K562 (cell line): Measurements from ENCODE around the gene LRRC4B.

Experiments
- HMG20B ChIP-seq: fragments of 250-450 bp; sonication (Bioruptor Pico); IDR thresholded peaks from 2 replicates; pipeline ENCODE4 v1.5.0; 2021; ENCODE audit warnings: mild to moderate bottlenecking
- TAF1 ChIP-seq: IDR thresholded peaks from 2 replicates; pipeline ENCODE4 v1.6.1; 2011; ENCODE audit warnings: mild to moderate bottlenecking, low read length, moderate library complexity; ENCODE audit not compliant: insufficient read depth, control insufficient read depth, severe bottlenecking; ENCODE audit errors: extremely low read depth
- ZEB2 ChIP-seq: fragments of 450-650 bp; IDR thresholded peaks from 2 replicates; pipeline ENCODE4 v1.6.1; 2016
- TF ChIP-seq, protein P1 (sequence below): IDR thresholded peaks from 2 replicates; pipeline ENCODE4 v1.6.1; 2016; ENCODE audit warnings: missing genetic modification characterization, missing compliant biosample characterization
- TF ChIP-seq, protein P2 (sequence below): fragments of 200-400 bp; formaldehyde crosslinking; IDR thresholded peaks from 2 replicates; pipeline ENCODE4 v1.6.1; 2017; ENCODE audit warnings: mild to moderate bottlenecking, low read depth, low read length, moderate library complexity

DNA sequence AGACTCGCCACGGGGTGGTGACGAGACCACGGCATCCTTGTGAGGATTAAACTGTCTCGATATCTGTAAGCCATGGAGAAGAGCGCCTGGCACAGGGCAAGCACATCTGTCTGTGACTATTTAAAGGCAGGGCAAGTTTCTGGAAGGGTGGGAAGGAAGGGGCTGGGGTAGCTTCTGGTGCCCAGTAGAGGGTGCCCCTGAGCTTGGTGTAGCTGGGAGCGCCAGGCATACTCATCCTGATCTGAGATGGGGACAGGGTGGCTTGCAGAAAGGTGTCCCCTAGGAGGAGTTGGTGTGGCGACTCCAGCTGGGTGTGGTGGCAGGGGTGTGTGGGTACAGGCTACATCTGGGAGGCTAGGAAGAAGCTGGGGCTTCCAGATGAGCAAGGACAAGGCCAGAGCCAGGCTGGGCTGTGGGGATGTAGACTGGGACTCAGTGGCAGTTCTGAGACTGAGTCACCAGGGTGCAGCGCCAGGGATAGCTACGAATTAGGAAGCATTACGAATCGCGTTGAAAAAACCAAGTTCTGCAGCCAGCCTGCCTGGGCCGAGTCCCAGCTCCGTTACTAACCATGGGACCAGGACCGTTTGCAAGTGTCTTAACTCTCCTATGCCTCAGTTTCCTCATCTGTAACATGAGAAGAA is 31.5 kb downstream of the LRRC4B start:
- TF ChIP-seq, protein P1, sequence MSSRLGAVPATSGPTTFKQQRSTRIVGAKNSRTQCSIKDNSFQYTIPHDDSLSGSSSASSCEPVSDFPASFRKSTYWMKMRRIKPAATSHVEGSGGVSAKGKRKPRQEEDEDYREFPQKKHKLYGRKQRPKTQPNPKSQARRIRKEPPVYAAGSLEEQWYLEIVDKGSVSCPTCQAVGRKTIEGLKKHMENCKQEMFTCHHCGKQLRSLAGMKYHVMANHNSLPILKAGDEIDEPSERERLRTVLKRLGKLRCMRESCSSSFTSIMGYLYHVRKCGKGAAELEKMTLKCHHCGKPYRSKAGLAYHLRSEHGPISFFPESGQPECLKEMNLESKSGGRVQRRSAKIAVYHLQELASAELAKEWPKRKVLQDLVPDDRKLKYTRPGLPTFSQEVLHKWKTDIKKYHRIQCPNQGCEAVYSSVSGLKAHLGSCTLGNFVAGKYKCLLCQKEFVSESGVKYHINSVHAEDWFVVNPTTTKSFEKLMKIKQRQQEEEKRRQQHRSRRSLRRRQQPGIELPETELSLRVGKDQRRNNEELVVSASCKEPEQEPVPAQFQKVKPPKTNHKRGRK: no peak
- TF ChIP-seq ZEB2 (no peak), TAF1 (no peak), HMG20B (CRISPR knock-in tag) (no peak)
- TF ChIP-seq, protein P2, sequence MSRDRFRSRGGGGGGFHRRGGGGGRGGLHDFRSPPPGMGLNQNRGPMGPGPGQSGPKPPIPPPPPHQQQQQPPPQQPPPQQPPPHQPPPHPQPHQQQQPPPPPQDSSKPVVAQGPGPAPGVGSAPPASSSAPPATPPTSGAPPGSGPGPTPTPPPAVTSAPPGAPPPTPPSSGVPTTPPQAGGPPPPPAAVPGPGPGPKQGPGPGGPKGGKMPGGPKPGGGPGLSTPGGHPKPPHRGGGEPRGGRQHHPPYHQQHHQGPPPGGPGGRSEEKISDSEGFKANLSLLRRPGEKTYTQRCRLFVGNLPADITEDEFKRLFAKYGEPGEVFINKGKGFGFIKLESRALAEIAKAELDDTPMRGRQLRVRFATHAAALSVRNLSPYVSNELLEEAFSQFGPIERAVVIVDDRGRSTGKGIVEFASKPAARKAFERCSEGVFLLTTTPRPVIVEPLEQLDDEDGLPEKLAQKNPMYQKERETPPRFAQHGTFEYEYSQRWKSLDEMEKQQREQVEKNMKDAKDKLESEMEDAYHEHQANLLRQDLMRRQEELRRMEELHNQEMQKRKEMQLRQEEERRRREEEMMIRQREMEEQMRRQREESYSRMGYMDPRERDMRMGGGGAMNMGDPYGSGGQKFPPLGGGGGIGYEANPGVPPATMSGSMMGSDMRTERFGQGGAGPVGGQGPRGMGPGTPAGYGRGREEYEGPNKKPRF: no peak
